GM18873 (cell line): Measurements from ENCODE around the gene IFT27.

Experiments
- ATAC-seq: cut with Tn5 transposase; IDR thresholded peaks from one replicate; pipeline ENCODE4 v1.9.1; 2021; ENCODE audit warnings: mild to moderate bottlenecking, moderate library complexity, moderate number of reproducible peaks; ENCODE audit not compliant: unreplicated experiment, low FRiP score

The IFT27 gene

DNA sequence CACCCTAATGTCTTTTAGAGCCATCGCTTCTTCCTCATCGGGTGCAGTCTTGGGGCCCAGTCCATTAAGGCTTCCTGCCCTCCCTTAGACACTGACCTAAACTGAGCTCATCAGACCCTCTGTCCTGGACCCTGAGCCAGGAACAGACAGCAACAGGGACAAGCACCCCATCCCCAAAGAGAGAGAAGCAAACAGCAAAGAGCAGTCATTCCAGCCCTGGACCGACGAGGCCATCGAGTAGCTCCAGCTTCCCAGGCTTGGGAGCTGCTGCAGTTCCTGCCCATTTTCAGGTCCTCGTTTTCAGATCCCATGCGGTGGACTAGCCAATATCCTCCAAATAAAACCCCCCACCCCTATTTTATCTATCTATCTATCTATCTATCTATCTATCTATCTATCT is 46.6 kb downstream of the IFT27 start:
- ATAC-seq: no peak

DNA sequence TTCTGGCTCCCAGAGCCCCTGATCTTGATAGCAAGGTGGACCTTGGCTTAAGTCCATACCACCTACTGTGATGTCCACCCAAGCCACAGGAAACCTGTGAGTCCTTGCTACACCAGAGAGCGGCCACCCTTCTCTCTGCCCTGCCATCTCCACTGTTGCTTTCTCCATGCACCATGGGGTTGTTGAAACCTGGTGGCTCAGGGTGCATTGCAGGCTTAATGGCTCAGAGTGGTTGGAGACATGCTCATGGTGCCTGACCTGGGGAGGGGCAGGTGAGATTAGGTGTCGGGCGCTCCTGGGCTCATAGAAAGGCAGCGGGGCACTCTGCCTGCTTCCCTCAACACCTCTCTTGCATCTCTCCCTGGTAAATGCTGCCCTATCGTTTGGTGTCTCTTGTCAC is 47.4 kb downstream of the IFT27 start:
- no peak for ATAC-seq

DNA sequence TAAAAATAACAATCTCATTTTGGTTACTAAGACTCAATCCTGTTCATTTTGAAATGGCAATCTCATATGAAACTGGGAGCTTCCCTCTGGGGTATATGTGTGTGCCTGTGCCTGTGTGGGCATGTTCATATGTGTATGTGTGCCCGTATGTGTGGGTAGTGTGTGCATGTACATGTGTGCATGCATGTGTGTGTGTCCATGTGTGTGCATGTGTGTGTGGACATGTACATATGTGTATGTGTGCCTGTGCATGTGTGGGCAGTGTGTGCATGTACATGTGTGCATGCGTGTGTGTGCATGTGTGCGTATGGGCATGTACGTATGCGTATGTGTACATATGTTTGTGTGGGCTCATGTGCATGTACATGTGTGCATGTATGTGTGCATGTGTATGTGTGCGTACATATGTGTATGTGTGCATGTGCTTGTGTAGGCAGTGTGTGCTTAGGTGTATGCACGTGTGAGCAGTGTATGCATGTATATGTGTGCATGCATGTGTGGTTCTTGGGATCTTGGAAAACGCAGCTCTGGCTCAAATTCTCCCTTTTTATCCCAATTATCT is 47.9 kb downstream of the IFT27 start:
- ATAC-seq: no peak

DNA sequence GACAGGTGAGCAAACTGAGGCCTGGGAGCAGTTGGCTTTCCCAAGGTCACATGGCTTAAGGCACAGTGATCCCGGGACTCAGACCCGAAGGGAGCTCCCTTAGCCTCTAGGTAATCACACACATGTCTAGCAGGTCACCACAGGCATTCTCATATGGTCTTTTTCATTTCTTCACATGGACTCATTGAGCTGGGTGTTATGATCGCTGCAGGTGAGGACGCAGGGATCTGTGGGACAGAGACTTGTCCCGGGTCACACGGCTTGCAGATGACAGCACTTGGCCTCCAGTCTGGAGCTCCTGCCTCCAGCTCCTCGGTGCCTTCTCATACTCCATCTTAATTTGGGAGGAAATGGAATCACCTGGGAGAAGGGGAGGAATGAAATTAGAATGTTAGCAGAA is 48.8 kb downstream of the IFT27 start:
- no peak for ATAC-seq

DNA sequence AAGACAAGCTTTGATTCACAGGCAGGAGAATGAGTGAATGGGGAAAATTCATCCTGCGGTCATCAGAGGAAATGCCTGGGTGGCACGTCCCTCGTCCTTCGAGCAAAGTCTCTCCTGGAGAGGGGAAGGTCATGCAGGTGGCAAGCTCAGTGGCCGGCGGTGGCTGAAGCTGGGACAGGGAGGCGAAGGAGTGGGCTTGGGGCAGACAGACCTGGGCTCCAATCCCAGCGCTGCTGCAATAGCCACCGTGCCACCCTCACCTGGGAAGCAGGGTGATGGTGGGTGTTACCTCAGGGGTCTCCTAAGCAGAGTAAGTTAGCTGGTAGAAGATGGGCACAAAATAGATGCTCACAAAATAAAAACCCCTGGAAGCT is 49.9 kb downstream of the IFT27 start:
- ATAC-seq: no peak

DNA sequence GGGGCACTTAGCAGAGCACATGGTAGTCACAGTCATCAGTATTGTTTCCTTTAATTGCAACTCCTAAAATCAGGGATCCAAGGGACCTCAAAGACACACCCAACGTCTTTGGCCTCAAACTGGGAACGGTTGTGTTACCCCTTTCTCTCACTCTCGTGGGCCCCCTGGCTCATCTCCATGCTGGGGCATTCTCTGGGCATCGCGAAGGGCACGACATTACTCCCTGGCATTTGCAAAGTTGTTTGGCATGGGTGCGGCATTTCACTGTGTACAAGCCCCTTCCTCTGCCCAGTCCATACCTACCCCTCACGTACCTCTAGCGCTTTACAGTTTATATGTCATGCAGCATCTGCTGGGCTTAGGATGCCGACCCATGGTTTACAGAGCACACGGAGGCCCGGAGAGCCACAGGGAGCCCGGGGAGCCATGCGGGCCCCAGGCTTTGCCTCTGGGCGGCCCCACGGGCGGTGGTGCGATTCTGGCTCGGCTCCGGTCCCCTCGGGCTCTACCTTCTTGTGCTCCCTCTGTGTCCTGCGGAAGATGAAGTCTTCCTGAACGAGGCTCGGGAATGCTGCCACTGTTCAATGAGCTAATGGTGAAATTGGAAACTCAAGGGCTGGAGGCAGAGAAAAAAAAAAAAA is 50.4 kb downstream of the IFT27 start:
- no peak for ATAC-seq

DNA sequence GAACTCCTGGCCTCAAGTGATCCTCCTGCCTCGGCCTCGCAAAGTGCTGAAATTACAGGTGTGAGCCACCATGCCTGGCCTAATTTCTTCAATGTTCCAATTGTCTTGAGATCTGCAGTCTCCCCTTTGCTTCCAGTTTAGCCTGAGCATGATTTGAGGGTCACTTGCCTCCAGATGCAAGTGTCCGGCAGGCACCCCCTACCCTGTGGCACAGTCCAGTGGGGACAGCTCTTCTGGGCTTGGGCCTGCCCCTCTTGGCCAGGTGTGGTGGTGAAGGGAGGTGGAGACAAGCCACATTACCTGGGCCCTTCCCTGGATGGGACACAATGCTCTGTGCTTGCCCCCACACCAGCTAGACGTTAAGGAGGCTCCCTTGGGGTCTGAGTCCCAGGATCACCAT is 51.1 kb downstream of the IFT27 start:
- ATAC-seq: no peak

DNA sequence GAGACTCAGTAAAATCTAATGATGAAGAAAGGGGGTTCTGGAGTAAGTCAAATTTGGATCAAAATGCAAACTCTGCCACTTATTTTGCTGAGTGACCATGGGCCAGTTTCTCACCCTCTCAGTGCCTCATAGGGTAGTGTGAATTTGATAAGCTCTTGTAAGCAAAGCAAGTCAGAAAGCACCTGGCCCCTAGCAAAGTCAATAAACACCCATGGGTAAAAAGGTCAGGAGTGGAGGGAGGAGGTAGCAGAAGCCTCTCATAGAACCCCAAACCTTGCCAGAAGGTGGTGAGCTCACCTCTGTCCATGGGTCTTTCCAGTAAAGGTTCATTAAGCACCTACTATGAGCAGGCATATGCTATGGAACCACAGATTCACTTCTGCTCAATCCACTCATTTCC is 53.9 kb downstream of the IFT27 start:
- ATAC-seq: no peak

DNA sequence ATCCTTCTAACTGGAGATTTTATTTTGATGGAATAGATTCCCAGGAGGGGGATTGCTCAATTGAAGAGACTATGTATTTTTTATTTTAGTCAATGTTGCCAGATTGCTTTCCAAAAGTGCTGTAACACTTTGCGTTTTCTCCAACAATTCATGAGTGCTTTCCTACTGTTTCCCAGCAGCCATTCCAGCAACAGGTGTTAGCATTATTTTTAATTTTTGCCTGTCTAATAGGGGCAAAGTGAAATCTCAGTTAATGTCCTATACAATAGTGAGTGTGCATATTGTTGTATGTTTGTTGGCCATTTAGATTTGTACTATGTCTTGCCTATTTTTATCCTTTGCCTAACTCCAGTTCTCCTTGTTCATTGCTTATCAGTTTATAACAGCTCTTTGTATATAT is 60.3 kb downstream of the IFT27 start:
- no peak for ATAC-seq

DNA sequence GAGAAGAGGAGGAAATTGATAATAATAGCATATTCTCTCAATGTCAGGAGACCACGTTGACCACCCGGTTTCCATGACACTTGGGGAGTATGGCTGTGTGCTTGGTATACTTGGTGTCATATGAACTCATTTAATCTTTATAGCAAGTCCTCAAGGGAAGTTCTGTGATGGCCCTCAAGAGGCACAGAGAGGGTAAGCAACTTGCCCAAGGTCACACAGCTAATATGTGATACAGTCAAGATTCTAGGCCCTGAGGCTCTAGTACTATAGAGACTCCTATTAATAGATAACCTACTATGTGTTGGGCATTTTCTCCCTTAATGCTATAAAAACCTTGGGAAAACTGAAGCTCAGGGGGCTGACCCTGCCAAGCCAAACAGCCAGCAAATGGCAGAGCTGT is 61.8 kb downstream of the IFT27 start:
- ATAC-seq: no peak

DNA sequence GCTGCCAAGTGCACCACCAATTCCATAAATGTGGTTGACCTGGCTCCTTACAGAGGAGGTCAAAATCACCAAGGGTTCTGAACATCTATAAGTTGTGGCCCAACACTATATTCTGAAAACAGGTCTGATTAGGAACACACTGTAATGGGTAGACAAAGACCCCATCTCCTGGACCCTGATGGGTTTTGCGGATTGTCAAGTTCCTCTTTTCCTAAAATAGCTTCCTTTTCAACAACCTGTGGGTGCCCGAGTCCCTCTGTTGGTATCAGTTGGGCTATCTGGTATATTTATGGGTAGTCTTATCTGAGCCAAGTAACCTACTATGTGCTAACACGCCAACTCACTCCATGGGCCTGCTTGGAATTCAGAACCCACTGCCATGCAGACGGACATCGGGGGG is 62.5 kb downstream of the IFT27 start:
- no peak for ATAC-seq
